Loucy (cell line): ENCODE results near the gene UBFD1.
"Not testable (repeated sequence)": the region's sequence is repeated elsewhere in the genome, so short reads cannot be mapped to it uniquely, and the experiment has no call there.

Experiments used
- H2AFZ ChIP-seq: fragments of 200-600 bp; sonication (generic); 2 replicates; pipeline ENCODE4 v1.6.0; 2016; ENCODE audit warnings: antibody characterized with exemption, mild to moderate bottlenecking, low read length, moderate library complexity
- H3F3A ChIP-seq: fragments of 200-600 bp; 2 replicates; pipeline ENCODE4 v1.6.0; 2016; ENCODE audit warnings: antibody characterized with exemption, low read depth, mild to moderate bottlenecking
- H3K27me3 ChIP-seq: fragments of 200-600 bp; sonication (generic); 2 replicates; pipeline ENCODE4 v1.6.1; 2014; ENCODE audit warnings: low read length, mild to moderate bottlenecking; ENCODE audit not compliant: insufficient read depth, poor library complexity, severe bottlenecking
- H3K36me3 ChIP-seq: fragments of 200-600 bp; sonication (generic); 2 replicates; pipeline ENCODE4 v1.6.1; 2016; ENCODE audit warnings: low read length; ENCODE audit not compliant: insufficient read depth
- H3K4me1 ChIP-seq: fragments of 200-600 bp; sonication (generic); 2 replicates; pipeline ENCODE4 v1.5.1; 2014; ENCODE audit warnings: low read length, mild to moderate bottlenecking; ENCODE audit not compliant: insufficient read depth, poor library complexity, severe bottlenecking
- H3K4me2 ChIP-seq: fragments of 200-600 bp; sonication (generic); 2 replicates; pipeline ENCODE4 v1.6.0; 2014; ENCODE audit warnings: antibody characterized with exemption, low read length, low read depth, mild to moderate bottlenecking; ENCODE audit not compliant: poor library complexity, severe bottlenecking
- H3K4me3 ChIP-seq: fragments of 200-600 bp; sonication (generic); 2 replicates; pipeline ENCODE4 v1.5.1; 2014; ENCODE audit warnings: low read length, mild to moderate bottlenecking, mixed read lengths; ENCODE audit not compliant: poor library complexity, severe bottlenecking
- H3K79me2 ChIP-seq: fragments of 200-600 bp; sonication (generic); 2 replicates; pipeline ENCODE4 v1.6.1; 2014; ENCODE audit warnings: low read length; ENCODE audit not compliant: insufficient read depth
- H3K9ac ChIP-seq: fragments of 200-600 bp; sonication (generic); 2 replicates; pipeline ENCODE4 v1.6.0; 2014; ENCODE audit warnings: mild to moderate bottlenecking, low read depth, low read length, moderate library complexity; ENCODE audit not compliant: poor library complexity, severe bottlenecking
- H3K9me2 ChIP-seq: fragments of 200-600 bp; sonication (generic); replicated peaks from 2 replicates; pipeline ENCODE4 v1.6.1; 2016; ENCODE audit warnings: low read depth, low read length, mixed read lengths
- H3K9me3 ChIP-seq: fragments of 200-600 bp; sonication (generic); 2 replicates; pipeline ENCODE4 v1.6.1; 2014; ENCODE audit warnings: mild to moderate bottlenecking, antibody characterized with exemption, low read length, low read depth; ENCODE audit not compliant: insufficient read depth
- H4K20me1 ChIP-seq: fragments of 200-600 bp; sonication (generic); 2 replicates; pipeline ENCODE4 v1.6.0; 2014; ENCODE audit warnings: antibody characterized with exemption, low read length, mild to moderate bottlenecking; ENCODE audit not compliant: insufficient read depth, poor library complexity, severe bottlenecking
- CTCF ChIP-seq: fragments of 200-600 bp; sonication (generic); conservative IDR thresholded peaks from 2 replicates; pipeline ENCODE4 v1.5.1; 2014; ENCODE audit warnings: mild to moderate bottlenecking, antibody characterized with exemption, low read length
- EZH2phosphoT487 ChIP-seq: fragments of 200-600 bp; IDR thresholded peaks from 2 replicates; pipeline ENCODE4 v1.6.1; 2018; ENCODE audit warnings: antibody characterized with exemption, mild to moderate bottlenecking, moderate library complexity, borderline replicate concordance

Gene UBFD1

GRCh38 chr16:23609929-23610328, 52.4 kb downstream of the UBFD1 start:
- no peak for TF ChIP-seq CTCF
- no peak for TF ChIP-seq EZH2phosphoT487
- Histone ChIP-seq H3K9me3 (no peaks in the 10 kb centered on the region), H3K36me3 (peaks cover 24% of the 10 kb centered on the region; the same call in 1 of the 2 replicates), H3K4me1 (no peaks in the 10 kb centered on the region), H3K9me2 (no peaks in the 10 kb centered on the region), H3K4me2 (no peak overlapping the region), H4K20me1 (no peaks in the 10 kb centered on the region), H2AFZ (no peak overlapping the region), H3K79me2 (no peaks in the 10 kb centered on the region), H3K9ac (no peak overlapping the region), H3K4me3 (no peak overlapping the region), H3F3A (no peaks in the 10 kb centered on the region), H3K27me3 (no peaks in the 10 kb centered on the region)

- H3F3A ChIP-seq, H4K20me1 ChIP-seq, H3K9me3 ChIP-seq, H3K4me2 ChIP-seq, H3K4me1 ChIP-seq, H2AFZ ChIP-seq, H3K9me2 ChIP-seq, H3K27me3 ChIP-seq, H3K9ac ChIP-seq, H3K79me2 ChIP-seq, H3K4me3 ChIP-seq: not testable (repeated sequence)
- peaks cover 19% of the 10 kb centered on the region; the same call in 1 of the 2 replicates for H3K36me3 ChIP-seq
Observed at GRCh38 chr16:23610905-23611304, 53.4 kb downstream of the UBFD1 start.

DNA sequence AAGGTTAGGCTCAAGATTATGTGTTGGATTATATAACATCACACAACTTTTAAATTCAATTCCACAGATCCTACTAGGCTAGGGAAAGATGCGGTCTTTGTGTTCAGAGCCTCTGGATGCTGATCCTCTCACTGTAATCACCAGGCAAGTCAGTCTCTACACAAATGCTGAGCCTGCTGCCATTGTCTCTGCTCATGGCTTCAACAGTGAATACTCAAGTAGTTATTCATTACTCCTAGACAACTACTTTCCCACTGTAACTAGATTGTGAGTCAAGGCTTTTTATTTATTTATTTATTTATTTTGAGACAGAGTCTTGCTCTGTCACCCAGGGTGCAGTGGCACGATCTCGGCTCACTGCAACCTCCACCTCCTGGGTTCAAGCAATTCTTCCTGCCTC, 54.4 kb downstream of the UBFD1 start:
- Histone ChIP-seq H3K4me1 (no peaks in the 10 kb centered on the region), H2AFZ (no peak overlapping the region), H3F3A (no peaks in the 10 kb centered on the region), H3K36me3 (peaks cover 18% of the 10 kb centered on the region; the same call in 1 of the 2 replicates), H4K20me1 (no peaks in the 10 kb centered on the region), H3K79me2 (no peaks in the 10 kb centered on the region), H3K9ac (no peak overlapping the region), H3K9me2 (no peaks in the 10 kb centered on the region), H3K27me3 (no peaks in the 10 kb centered on the region), H3K4me2 (no peak overlapping the region), H3K4me3 (no peak overlapping the region), H3K9me3 (no peaks in the 10 kb centered on the region)
- TF ChIP-seq CTCF = no peak
- no peak for TF ChIP-seq EZH2phosphoT487

GRCh38 chr16:23615805-23616204, 58.3 kb downstream of the UBFD1 start:
- Histone ChIP-seq H3K79me2 (no peaks in the 10 kb centered on the region), H3K9me2 (no peaks in the 10 kb centered on the region), H3K9ac (no peak overlapping the region), H3K36me3 (peaks cover 27% of the 10 kb centered on the region; the same call in 1 of the 2 replicates), H4K20me1 (no peaks in the 10 kb centered on the region), H3K4me1 (no peaks in the 10 kb centered on the region), H3K4me2 (no peak overlapping the region), H3K9me3 (no peaks in the 10 kb centered on the region), H3F3A (no peaks in the 10 kb centered on the region), H3K4me3 (no peak overlapping the region), H3K27me3 (no peaks in the 10 kb centered on the region), H2AFZ (no peak overlapping the region)
- no peak for TF ChIP-seq CTCF
- no peak for TF ChIP-seq EZH2phosphoT487
